ENCODE results near the gene DNPH1.

DNPH1 gene

DNA sequence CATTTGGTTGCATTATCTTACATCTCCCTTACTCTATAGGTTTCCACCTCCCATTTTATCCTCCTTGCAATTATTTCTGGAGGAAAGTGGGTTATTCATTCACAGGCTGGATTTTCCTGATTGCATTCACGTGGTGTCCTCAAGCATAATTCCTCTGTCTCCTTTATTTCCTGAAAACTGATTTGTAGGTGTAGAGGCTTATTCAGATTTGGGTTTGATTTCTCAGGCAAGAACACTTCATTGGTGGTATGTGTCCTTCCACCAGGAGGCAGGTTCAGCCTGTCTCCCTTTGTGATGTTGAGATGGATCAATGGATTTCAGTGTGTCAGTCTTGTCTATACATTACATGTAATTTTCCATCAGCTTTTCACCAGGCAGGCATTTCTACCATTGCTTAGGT, 17.3 kb downstream of the DNPH1 start:
- no peak for DNase-seq (ENCODE audit: low spot score)

DNA sequence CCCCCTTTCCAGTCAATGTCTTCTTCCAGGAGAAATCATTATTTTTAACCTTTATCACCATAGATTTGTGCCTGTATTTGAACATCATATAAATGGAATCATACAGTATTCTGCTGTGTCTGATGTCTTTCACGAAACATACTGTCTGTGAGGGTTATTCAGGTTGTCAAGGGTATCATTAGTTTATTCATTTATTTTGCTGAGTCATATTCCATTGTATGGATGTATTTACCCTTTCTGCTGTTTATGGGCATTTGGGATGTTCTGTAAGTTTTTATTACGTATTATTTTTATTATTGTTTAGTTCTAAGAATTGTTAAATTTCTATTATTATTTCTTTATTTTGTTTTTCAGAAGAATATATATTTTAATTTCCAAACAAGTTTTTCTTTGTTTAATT, 22.0 kb downstream of the DNPH1 start:
- DNase-seq (ENCODE audit: low spot score), result no peak

DNA sequence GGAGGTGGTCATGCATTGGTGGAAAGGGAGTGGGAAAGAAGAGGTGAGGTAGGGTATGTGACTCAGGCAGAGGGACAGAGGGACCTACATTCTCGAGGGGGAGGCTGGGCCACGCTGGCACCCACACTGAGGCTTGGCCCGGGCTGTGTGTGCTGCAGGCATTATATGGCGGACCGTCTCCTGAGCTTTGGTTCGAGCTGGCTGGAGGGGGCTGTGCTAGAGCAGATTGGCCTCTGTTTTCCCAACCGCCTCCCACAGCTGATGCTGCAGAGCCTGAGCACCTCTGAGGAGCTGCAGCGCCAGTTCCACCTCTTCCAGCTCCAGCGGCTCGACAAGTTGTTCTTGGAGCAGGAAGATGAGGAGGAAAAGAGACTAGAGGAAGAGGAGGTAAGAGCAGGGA, 23.4 kb downstream of the DNPH1 start:
- DNase-seq (ENCODE audit: low spot score), result no peak

DNA sequence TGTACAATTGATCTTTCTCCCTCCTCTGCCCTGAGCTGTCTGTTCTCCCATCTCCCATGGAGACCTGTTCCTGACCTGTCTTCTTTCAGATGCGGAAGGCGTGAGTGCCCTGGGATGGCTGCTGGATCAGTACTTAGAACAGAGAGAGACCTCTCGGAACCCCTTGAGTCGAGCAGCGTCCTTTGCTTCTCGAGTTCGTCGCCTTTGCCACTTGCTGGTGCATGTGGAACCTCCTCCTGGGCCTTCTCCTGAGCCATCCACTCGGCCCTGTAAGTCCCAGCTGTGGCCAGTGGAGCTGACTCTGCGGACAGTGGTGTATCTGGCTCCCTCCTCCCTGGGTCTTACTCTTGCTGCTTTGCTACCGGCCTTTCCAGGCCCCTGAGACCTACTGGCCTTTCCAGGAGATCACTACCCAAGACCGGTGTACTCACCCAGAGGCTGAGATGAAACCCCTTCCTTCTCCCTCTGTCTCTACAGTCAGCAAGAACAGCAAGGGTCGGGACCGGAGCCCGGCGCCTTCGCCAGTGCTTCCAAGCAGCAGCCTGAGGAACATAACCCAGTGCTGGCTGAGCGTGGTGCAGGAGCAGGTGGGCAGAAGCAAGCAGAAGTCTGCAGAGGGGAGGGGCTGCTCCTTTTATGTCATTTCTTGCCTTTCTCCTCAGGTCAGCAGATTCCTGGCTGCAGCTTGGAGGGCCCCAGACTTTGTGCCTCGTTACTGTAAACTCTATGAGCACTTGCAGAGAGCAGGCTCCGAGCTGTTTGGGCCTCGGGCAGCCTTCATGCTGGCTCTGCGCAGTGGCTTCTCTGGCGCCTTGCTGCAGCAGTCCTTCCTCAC, 24.8 kb downstream of the DNPH1 start:
- no peak for DNase-seq (ENCODE audit: low spot score)

DNA sequence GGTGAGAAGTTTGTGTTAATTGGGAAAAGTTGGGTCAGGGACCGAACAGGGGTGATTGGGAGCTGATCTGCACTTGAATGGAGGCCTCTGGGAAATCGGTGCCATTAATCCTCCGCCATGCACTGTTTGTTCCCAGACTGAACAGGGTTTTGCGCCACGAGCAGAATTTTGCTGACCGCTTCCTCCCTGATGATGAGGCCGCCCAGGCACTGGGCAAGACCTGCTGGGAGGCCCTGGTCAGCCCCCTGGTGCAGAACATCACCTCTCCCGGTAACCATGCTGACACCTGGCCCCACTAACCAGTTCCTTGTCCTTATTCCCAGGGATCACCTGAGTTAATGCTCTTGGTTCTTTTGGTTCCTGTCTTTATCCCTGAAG, 25.6 kb downstream of the DNPH1 start:
- no peak for DNase-seq (ENCODE audit: low spot score)

DNA sequence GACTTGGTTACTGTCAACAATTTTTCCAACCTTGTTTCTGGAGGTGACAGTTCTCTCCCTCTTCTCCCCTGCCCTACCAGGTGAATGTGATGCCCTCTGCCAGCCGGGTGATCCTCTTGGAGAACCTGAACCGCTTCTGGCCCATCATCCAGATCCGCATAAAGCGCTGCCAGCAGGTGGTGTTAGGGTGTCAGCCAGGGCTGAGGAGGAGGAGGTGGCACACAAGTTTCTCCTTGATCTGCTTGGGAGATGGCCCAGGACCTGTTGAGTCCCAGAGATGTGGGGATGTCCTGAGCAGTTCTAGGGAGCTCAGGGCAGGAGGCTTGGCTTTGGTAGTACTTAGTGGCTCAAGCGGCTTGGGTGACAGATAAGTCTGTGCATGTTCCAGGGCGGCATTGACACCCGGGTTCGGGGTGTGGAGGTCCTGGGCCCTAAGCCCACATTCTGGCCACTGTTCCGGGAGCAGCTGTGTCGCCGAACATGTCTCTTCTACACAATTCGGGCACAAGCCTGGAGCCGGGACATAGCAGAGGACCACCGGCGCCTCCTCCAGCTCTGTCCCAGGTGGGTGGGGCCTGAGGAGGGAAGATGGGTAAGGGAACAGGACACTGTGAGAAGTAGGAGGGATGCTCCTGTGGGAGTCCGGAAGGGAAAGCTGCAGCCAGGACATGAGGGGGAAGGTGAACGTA, 26.1 kb downstream of the DNPH1 start:
- DNase-seq (ENCODE audit: low spot score), result no peak

DNA sequence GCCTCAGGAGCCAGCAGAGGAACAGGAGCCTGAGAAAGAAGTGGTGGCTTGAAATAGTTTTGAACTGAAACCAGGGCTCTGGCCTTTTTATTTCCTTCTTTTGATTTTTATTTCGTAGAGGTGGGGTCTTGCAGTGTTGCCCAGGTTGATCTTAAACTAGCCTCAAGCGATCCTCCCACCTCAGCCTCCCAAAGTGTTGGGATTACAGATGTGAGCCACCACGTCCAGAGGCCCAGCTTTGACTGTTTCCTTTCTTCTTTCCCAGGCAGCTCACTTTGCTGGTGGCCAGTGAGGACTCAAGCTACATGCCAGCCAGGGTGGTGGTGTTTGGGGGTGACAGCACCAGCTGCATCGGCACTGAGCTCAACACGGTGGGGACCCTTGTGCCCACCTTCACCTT, 26.8 kb downstream of the DNPH1 start:
- no peak for DNase-seq (ENCODE audit: low spot score)

DNA sequence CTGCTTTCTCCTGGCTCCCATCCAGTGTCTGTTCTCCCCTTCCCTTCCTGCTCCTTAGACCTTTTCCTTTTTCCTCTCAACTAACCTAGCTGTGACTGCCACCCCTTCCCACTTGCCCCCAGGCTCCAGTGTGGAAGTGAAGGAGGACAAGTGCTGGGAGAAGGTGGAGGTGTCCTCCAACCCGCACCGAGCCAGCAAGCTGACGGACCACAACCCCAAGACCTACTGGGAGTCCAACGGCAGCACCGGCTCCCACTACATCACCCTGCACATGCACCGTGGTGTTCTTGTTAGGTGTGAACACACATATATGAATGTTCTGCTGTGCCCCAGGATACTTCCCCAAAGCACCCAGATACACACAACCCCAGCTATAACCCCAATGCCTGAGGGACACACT, 28.7 kb downstream of the DNPH1 start:
- DNase-seq (ENCODE audit: low spot score), result no peak

DNA sequence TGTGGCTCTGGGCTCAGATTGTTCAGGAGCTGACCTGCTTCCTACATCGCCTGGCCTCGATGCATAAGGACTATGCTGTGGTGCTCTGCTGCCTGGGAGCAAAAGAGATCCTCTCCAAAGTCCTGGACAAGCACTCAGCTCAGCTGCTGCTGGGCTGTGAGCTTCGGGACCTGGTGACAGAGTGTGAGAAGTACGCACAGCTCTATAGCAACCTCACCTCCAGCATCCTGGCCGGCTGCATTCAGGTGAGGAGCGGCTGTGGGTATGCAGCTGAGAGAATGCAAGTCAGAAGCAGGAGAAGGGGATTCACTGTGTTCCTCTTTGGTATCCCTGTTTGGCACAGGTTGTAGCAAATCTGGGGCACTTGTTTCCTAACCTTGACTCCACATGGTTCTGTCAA, 29.4 kb downstream of the DNPH1 start:
- DNase-seq (ENCODE audit: low spot score), result no peak

DNA sequence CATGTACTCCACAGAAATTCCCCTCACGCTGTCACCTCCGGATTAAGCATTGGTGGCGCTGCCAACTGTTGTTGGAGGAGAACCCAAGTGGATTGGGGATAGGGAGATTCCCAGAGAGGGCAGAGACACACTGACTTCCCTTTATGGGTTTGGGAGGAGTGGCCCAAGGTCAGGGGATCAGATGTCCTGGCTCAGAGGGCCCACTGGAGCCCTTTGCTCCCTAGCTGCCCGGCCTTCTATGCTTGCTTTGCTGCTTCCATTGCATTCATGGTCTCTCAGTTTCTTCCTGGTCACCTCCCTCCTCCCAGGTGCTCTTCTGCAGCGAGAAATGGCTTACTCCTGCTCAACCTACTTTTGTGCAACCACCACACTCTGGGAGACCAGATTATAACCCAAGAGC, 32.9 kb downstream of the DNPH1 start:
- no peak for DNase-seq (ENCODE audit: low spot score)

DNA sequence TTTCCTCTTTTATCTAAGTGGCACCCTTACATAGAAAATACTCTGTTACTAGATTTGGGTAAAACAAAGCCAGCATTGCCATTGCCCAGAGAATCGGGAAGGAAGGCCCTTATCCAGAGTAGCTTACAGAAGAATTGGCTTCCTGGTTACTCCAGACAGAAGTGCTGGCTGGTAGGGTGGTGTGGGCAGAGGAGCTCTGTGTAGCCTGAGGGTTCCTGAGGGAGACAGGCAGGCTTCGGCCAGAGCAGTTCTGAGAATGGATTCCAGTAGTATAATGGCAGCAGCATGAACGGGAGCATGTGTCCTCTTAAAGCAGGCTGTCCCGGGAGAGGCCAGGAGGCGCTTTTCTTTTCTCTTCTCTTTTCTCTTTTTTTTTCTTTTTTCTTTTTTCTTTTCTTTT, 35.4 kb downstream of the DNPH1 start:
- no peak for DNase-seq (ENCODE audit: low spot score)

DNA sequence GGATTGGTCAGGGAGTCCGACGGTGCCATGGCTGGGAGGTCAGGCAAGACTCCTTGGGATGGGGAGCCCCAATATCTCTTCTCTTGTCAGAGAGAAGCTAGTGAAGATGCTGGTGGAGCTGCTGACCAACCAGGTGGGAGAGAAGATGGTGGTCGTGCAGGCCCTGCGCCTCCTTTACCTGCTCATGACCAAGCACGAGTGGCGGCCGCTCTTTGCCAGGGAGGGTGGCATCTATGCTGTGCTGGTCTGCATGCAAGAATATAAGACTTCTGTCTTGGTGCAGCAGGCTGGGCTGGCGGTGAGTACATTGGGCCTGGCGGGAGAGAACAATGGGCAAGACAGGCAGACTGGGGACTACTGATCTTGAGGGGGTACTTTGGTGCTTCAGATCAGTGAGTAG, 36.4 kb downstream of the DNPH1 start:
- DNase-seq (ENCODE audit: low spot score), result no peak

DNA sequence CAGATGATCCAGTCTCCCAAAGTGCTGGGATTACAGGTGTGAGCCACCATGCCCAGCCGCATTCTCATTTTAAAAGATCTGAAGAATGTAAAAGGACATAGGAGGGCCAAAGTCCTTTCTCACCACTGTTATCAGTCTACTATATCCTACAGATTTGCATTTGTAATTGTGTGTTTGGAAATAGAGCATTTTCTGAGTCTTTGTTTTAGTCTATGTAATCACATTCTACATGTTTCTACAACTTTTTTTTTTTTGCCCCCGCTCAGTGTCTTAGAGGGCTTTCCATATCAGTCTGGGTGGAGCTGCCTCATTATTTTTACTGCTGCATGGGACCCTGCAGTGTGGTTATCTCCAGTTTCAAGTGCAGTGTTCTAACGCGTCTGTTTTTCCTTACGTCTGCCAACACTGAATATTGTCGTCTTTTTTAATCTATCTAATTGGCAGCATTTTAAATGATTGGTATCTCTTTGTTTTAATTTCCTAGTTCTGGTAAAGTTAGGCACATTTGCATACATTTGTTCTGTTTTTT, 39.4 kb downstream of the DNPH1 start:
- DNase-seq (ENCODE audit: low spot score), result no peak

DNA sequence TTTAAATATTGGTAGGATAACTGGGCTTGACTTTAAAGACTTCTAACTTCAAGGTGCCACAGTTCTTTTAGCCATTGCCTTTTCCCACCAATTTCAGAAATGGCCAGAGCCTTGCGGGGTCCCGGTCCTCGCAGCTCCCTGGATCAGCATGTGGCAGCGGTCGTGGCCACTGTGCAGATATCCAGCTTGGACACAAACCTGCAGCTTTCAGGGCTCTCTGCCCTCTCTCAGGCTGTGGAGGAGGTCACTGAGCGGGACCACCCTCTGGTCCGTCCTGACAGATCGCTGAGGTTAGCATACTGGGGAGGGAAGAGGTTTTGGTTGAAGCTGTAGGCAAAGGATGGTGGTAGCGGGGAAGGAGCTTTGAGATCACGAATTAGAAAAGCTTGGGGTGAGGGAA, 40.9 kb downstream of the DNPH1 start:
- DNase-seq (ENCODE audit: low spot score), result no peak

DNA sequence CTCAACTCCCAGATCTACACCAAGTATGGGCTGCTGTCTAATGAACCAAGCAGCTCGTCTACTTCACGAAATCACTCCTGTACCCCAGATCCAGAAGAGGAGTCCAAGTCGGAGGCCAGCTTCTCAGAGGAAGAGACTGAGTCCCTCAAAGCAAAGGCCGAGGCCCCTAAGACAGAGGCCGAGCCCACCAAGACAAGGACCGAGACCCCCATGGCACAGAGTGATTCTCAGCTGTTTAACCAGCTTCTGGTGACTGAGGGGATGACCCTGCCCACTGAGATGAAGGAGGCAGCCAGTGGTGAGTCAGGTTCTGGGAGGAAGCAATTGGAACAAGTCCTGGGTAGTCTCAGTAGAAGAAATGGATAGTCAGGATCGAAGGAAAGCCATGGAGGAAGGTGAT, 41.5 kb downstream of the DNPH1 start:
- no peak for DNase-seq (ENCODE audit: low spot score)

DNA sequence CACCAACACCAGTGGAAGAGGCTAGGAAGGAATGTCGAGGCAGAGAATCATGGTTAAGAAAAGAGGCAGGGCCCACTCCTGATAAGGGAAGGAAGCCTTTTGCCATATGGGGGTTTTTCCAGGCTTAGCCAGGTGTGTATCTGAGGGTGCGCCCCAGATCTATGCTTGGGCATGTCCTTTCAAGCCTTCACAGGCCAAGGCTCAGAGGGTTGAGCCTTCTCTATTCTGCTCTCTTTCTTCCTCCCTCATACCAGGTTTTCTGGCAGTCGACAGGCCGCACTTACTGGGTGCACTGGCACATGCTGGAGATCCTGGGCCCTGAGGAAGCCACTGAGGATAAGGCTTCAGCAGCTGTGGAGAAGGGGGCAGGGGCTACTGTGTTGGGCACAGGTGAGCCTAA, 42.6 kb downstream of the DNPH1 start:
- DNase-seq (ENCODE audit: low spot score), result no peak

DNA sequence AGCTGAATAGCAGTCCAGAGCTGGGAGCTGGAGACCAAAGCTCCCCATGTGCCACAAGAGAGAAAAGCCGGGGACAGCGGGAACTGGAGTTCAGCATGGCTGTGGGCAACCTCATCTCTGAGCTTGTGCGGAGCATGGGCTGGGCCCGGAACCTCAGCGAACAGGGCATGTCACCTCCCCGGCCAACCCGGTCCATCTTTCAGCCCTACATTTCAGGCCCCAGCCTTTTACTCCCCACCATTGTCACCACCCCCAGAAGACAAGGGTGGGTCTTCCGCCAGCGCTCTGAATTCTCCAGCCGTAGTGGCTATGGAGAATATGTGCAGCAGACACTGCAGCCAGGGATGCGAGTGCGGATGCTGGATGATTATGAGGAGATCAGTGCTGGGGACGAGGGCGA, 43.3 kb downstream of the DNPH1 start:
- DNase-seq (ENCODE audit: low spot score), result no peak

DNA sequence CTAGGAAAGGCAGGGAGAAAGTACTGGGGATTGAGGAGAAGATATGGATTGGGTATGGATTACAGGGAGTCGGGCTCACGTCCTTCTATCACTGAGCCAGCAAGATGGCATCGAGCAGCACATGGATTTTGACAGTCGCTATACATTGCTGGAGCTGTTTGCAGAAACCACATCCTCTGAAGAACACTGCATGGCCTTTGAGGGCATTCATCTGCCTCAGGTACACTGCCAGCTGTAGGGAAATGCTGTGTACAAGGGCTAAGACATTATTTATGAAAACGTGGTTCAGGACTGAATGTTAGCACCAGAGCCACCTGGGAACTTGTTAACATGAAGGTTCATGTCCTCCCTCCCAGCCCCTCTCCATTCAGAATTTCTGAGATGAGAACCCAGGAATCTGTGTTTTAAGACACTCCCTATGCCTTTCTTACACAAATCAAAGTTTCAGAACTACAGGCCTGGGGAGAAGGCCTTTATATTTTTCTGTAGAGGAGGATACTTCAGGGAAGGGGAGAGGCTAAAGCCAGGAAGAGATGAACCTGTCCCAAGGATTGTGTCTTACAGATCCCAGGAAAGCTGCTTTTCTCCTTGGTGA, 43.8 kb downstream of the DNPH1 start:
- DNase-seq (ENCODE audit: low spot score), result no peak

DNA sequence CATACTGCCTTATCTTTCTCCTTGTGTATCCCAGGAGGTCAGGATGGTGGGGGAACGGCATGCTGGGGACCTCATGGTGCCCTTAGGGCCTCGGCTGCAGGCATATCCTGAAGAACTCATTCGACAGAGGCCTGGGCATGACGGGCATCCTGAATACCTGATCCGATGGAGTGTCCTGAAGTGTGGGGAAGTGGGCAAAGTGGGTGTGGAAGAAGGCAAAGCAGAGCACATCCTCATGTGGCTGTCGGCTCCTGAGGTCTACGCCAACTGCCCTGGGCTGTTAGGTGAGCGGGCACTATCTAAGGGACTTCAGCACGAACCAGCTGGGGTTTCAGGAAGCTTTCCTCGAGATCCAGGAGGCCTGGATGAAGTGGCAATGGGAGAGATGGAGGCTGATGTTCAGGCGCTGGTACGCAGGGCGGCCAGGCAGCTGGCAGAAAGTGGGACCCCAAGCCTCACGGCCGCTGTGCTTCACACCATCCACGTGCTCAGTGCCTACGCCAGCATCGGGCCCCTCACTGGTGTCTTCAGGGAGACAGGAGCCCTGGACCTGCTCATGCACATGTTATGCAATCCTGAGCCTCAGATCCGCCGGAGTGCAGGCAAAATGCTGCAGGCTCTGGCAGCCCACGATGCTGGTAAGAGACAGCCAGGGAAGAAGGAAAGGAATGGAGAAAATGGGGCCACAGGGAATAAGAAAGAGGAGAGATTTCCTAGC, 44.9 kb downstream of the DNPH1 start:
- no peak for DNase-seq (ENCODE audit: low spot score)

DNA sequence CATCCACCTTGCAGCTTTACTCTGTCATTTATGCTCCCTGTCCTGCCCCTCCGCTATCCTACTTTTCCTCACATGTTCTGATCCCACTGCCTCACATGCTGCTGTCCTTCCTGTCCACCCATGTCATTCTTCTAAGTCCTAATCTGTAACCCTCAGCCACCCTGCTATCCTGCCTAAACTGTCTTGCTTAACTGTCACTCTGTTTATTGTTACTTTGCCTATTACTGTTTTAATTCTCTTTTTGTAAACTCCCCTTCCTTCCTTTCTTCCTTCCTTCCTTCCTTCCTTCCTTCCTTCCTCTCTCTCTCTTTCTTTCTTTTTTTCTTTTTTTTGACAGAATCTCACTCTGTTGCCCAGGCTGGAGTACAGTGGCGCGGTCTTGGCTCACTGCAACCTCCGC, 45.8 kb downstream of the DNPH1 start:
- no peak for DNase-seq (ENCODE audit: low spot score)

DNA sequence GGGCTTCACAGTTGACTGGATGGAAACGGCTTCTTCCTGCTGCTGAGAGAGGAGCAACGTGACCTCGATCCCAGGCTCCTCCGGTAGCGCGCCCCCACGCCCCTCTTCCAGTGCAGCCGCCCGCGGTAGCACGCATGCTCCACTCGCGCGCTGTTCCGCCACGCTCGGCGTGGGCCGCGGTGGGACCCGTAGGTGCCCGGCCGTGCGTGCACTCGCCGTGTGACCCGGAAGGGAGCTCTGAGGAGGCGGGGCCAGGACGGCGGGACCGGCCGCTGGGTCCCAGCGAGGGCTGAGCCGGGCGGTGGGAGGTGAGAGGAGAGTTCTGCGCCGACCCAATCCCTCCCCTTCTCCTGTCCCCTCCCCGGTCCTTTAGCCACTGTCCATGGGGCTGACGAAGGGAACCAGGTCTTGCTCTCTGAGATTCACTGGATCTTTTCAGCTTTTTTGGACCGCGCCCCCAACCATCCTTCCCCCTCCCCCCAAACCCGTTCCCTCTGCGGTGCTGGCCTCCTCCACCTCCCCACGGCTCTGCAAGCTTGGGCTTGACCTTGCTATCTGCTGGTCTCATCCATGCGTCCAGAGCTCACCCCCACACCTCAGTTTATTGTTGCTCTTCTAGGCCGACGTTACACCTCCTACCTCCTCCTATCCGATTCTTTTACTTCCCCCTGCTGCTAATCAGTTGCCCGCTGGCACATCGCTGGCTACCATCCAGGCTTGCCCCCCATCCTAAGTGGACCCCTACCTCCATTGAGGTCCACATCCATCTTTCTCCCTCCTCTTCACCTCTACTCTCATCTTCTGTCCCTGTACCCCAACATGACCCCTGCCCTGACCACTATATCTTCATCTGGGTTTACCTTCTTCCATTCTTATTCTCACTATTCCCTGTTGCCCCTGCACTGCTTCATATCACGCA, 47.1 kb downstream of the DNPH1 start, which contains the start of gene CUL9:
CUL9 (plus strand) TSS at position 255 of the 919 bp plus-strand sequence. CDS start 2,115 bp downstream, outside the sequence.
- peak; percentile 73 for DNase-seq (ENCODE audit: low spot score)

DNA sequence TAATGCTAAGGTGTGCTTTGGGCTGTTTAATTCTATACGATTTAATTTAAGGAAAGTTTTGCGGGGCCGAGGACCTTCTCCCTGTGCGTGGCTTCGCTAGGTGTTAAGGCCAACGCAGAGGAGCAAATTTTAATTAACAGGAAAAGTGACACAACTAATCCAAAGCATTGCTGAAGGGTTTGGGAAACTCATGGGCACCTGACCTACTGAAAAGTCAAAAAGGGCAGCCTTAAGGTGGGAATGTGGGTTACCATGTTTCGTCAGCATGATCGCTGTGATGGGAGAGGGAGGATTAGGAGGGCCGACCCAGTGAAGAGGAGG, 47.7 kb downstream of the DNPH1 start:
- no peak for DNase-seq (ENCODE audit: low spot score)
